C4-2B (cell line): ENCODE results near the gene FGF1.

Experiments
- H3K27ac ChIP-seq: fragments of 450-650 bp; 2 replicates; pipeline ENCODE4 v1.5.1; 2017
- CTCF ChIP-seq: fragments of 450-650 bp; conservative IDR thresholded peaks from 2 replicates; pipeline ENCODE4 v1.5.1; 2017; ENCODE audit warnings: mild to moderate bottlenecking
- ZFX ChIP-seq: fragments of 450-650 bp; IDR thresholded peaks from 2 replicates; pipeline ENCODE4 v1.6.1; 2017

Gene FGF1

GRCh38 chr5:142545650-142546322 is 140.1 kb downstream of the FGF1 start:
- no peak overlapping the region for H3K27ac ChIP-seq
- TF ChIP-seq ZFX (no peak), CTCF (no peak)

DNA sequence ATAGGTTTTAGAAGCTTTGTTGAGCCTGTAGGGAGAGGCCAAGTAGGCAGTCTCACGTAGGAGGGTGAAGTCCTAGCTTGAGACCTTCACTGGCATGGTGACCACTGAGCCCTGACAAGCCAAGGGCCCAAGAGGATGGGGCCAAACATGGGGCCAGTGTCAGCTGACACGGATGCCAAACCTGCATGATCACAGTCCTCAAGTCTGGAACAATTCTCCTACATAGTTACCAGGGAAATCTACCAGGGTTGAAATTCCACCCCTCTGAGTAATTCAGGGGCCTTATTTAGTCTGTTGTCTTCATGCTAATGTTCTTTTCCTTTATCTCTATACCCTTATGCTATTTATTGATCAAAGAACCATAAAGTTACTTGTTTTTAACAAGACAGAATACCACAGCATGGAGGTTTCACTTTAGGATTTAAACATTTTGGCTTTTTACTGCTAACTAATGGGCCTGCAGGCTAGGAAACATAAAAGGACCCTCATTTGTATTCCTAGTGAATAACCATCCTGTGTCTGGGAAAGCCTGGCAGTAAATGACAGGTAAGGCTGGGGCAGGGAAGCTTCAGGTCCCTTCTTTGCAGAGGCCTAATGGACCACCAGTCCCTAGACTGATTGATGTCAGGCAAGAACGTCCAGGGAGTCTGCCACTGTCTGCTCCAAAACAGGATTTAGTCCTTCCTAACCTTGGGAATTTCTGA is 140.8 kb downstream of the FGF1 start:
- TF ChIP-seq CTCF (no peak), ZFX (no peak)
- no peak overlapping the region for H3K27ac ChIP-seq

DNA sequence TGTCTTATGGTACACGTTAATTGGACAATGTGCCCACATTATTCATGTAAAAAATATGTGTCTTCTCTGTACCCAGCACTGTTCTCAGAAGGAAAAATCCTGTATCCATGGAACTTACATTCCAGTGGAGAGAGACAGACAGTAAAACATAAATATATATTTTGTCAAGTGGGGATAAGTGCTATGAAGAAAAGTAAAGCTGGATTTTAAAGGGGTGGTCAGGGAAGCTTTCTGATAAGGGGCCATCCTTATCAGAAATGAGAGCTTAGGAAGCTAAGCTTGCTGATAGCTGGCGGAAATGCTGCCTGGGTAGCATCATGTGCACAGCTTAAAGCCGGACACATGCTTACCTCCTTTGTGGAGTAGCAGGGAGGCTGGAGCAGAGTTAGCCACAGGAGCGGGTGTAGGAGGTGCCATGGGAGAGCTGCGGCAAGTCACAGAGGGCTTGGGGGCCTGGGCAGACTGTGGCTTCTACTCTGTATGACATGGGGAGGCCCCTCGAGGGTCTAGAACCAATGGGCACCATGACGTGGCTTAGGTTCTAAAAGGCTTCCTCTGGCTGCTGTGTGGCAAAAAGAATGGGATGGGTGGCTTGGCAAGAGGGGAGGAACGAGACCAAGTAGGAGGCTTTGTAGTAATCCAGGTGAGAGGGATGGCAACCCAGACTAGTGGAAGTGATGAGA is 141.7 kb downstream of the FGF1 start:
- TF ChIP-seq CTCF (no peak), ZFX (no peak)
- H3K27ac ChIP-seq, result no peak overlapping the region

DNA sequence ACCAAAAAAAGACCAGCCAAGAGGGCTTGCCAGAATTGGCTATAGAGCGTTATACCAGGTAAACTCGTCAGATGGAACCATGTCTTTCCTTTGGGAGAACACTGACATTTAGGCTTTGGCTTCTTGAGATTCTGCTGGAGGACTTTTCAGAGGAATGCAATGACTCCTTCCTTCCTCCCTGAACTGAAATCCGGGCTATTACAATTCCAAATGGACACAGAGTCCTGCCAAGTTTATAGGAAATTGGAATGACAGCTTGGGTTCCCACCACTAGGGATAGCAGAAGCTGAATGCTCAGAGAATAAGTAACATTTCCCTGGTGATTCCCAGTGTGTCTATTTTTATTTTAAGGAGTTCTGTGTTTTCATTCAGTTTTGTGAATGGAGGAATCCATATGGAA is 143.0 kb downstream of the FGF1 start:
- TF ChIP-seq ZFX (no peak), CTCF (no peak)
- H3K27ac ChIP-seq, result no peak overlapping the region
